ENCODE data around the gene FGGY. TPM values are rescaled to one million over a fixed set of nuclear protein-coding genes. Genes with fewer than 3 reads are reported as not detected.

FGGY gene
- total RNA-seq, 2 donors from 2014 or later: 14.1 to 14.8 TPM

GRCh38 chr1:59329412-59330053, 32.6 kb downstream of the FGGY start:
- Histone ChIP-seq H3K36me3 (ENCODE audit: control insufficient read depth, insufficient read depth, low read length) (no peaks in the 10 kb centered on the region), H3K27me3 (ENCODE audit: control insufficient read depth, insufficient read depth, low read length, poor library complexity, severe bottlenecking) (no peaks in the 10 kb centered on the region), H3K4me3 (ENCODE audit: low read length) (no peak overlapping the region), H3K27ac (ENCODE audit: low read depth, low read length) (no peak overlapping the region), H3K4me1 (ENCODE audit: control insufficient read depth, insufficient read depth, low read length) (no peaks in the 10 kb centered on the region), H3K9me3 (ENCODE audit: control insufficient read depth, low read length) (no peaks in the 10 kb centered on the region), H3K9ac (ENCODE audit: extremely low read depth, low read length, poor library complexity, severe bottlenecking) (no peak overlapping the region)
- 91 to 97% methylated on average over 3 to 4 of the region's 4 CpGs for WGBS, 2 experiments (ENCODE audit: insufficient coverage in 1 of 2, insufficient read length in 1 of 2)
- Mint-ChIP-seq H3K4me1 (no peaks in the 10 kb centered on the region), H3K36me3 (ENCODE audit: low read depth) (peaks cover 17% of the 10 kb centered on the region), H3K27me3 (ENCODE audit: insufficient read depth) (no peaks in the 10 kb centered on the region), H3K9me3 (peaks cover 7% of the 10 kb centered on the region), H3K4me3 (no peak overlapping the region), H3K27ac (no peak overlapping the region)
- TF ChIP-seq CTCF (conservative IDR thresholded peaks at IDR 0.05): no peak
- DNase-seq: no peak

GRCh38 chr1:59331686-59332620, 35.1 kb downstream of the FGGY start:
- no peak for DNase-seq
- Mint-ChIP-seq H3K27ac (no peak overlapping the region), H3K9me3 (no peaks in the 10 kb centered on the region), H3K36me3 (ENCODE audit: low read depth) (peaks cover under 1% of the 10 kb centered on the region), H3K4me3 (no peak overlapping the region), H3K27me3 (ENCODE audit: insufficient read depth) (no peaks in the 10 kb centered on the region), H3K4me1 (no peaks in the 10 kb centered on the region)
- Histone ChIP-seq H3K36me3 (ENCODE audit: control insufficient read depth, insufficient read depth, low read length) (no peaks in the 10 kb centered on the region), H3K4me1 (ENCODE audit: control insufficient read depth, insufficient read depth, low read length) (no peaks in the 10 kb centered on the region), H3K9me3 (ENCODE audit: control insufficient read depth, low read length) (no peaks in the 10 kb centered on the region), H3K27me3 (ENCODE audit: control insufficient read depth, insufficient read depth, low read length, poor library complexity, severe bottlenecking) (no peaks in the 10 kb centered on the region), H3K27ac (ENCODE audit: low read depth, low read length) (no peak overlapping the region), H3K4me3 (ENCODE audit: low read length) (no peak overlapping the region), H3K9ac (ENCODE audit: extremely low read depth, low read length, poor library complexity, severe bottlenecking) (no peak overlapping the region)
- no peak for TF ChIP-seq CTCF (conservative IDR thresholded peaks at IDR 0.05)
- WGBS, 2 experiments (ENCODE audit: insufficient coverage in 1 of 2, insufficient read length in 1 of 2): 95 to 100% methylated on average over 2 to 5 of the region's 5 CpGs

DNA sequence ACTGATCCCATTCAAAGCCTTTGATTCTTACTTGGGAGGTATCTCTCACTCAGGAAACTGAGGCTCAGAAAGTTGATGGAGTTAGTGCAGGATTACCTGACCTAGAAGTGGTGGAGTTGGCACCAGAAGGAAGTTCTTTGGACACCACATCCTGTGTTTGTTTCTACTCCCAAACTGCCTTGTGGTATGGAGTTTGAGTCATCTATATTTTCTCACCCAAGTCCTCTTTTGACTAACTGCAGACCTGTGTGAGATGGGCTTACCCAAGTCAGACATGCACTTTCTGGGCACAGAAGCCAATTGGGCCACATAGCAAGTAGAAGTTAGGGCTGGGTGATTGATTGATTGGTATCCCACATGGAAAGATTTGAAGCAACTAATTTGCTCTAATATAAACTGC, 36.1 kb downstream of the FGGY start:
- Histone ChIP-seq H3K4me3 (ENCODE audit: low read length) (no peak overlapping the region), H3K27ac (ENCODE audit: low read depth, low read length) (no peak overlapping the region), H3K36me3 (ENCODE audit: control insufficient read depth, insufficient read depth, low read length) (no peaks in the 10 kb centered on the region), H3K4me1 (ENCODE audit: control insufficient read depth, insufficient read depth, low read length) (no peaks in the 10 kb centered on the region), H3K9me3 (ENCODE audit: control insufficient read depth, low read length) (no peaks in the 10 kb centered on the region), H3K9ac (ENCODE audit: extremely low read depth, low read length, poor library complexity, severe bottlenecking) (no peak overlapping the region), H3K27me3 (ENCODE audit: control insufficient read depth, insufficient read depth, low read length, poor library complexity, severe bottlenecking) (no peaks in the 10 kb centered on the region)
- no peaks in the 10 kb centered on the region for H3K36me3 Mint-ChIP-seq (ENCODE audit: low read depth)
- no peaks in the 10 kb centered on the region for H3K4me1 Mint-ChIP-seq
- no peak overlapping the region for H3K27ac Mint-ChIP-seq
- H3K9me3 Mint-ChIP-seq: no peaks in the 10 kb centered on the region
- no peak for TF ChIP-seq CTCF (conservative IDR thresholded peaks at IDR 0.05)
- no peak for DNase-seq
- H3K27me3 Mint-ChIP-seq (ENCODE audit: insufficient read depth): no peaks in the 10 kb centered on the region
- H3K4me3 Mint-ChIP-seq: no peak overlapping the region

All from endodermal cell (in vitro differentiated cells).